ENCODE measurements around the gene MROH2A.

Gene MROH2A

GRCh38 chr2:233819884-233820773 is 42.0 kb downstream of the MROH2A start:
- DNase-seq: no peak

- DNase-seq: no peak
Observed at GRCh38 chr2:233820774-233821105, 42.6 kb downstream of the MROH2A start.

GRCh38 chr2:233821196-233821595 is 43.1 kb downstream of the MROH2A start:
- DNase-seq: no peak

DNA sequence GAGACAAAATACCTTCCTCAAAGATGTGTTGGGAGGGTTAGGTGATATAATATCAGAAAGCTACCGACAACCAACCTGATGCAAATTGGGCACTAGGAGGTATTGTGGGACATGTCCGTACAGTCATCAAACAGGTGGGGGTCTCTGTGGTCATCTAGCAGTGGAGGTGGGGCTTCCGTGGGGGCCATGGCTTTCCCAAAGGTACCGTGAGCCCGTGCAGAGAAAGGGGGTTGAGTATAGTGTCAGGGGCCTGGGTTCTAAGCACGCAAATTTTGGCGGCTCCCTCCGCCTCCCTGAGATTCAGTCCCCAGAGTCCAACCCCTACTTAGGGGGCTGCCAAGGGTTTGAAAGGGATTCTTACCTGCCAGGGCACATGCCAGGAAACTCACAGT is 43.6 kb downstream of the MROH2A start:
- no peak for DNase-seq

GRCh38 chr2:233822101-233822771 is 44.1 kb downstream of the MROH2A start:
- DNase-seq: no peak

DNA sequence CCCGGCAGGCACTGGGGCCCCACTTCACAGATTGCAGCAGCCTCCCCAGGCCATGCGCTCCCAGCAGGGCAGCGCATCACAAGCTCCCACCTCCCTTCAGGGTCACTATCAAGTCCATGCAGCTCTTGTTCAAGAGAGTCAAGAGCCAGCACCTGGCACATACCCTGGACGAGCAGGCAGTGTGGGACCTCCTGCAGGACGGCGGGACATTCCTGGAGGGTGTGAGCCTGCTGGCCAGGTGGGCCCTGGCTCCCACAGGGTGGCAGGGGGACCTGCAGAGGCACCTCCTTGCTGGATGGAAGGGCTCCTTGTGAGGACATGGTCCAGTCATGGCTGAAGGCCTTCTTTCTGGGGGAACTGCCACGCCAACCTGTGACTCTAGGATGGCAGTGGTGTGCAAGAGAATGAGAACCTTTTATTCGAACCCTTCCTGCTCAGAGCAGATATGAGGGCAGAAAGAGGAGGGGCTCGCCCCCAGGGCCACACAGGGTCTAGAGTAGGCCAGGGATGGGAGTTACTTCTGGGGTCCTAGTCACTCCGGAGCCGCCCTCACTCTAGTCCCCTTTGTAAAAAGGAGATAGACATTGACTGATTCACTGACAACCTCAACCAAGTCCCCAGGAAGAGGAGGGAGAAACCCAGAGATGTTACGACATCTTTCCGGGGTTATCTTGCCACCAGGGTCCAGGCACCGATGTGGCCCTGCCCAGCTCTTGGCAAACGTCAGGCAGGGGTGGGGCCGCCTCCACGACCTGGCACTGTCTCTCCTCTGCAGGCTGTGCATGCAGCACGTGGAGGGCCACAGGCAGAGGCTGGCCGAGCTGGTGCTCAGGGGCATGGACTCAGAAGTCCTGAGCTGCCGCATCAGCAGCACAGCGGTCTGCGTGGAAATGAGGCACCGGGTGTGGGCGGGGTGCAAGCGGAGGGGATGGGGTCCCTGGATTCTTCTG is 44.9 kb downstream of the MROH2A start:
- no peak for DNase-seq

DNA sequence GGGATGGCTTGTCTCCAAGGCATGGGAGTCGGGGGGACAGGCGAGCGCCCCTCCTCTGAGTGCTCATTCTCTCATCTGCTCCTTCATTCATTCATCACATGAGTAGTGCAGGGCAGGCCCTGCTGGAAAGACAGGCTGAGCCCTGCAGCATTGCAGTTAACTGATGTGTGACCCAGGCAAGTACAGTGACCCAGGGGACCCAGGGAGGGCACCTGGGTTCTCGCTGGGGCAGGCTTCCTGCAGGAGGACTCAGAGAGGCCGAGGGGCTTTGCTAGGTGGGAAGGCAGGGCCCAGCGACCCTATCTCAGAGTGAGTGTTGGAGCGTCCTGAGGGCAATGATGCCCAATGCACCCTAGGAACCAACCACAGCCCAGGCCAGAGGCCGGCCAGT is 45.6 kb downstream of the MROH2A start:
- no peak for DNase-seq

DNA sequence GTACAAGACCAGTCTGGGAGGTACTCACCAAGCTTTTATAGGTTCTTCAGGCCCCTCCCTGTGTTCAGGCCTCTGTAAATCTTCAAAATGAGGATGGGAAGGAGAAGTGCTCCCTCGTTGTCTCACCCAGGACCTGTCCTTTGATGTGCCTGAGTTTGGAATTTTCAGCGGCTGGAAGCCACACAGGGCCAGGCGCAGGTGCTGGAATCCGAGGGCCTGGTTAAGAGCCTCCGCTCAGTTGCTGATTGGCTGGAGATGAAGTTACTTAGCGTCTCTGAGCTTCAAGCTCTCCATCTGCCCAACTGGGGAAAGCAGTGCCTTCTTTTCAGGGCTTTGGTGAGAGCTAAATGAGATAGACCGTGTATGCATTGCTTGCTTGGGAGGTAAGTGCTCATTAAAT is 46.2 kb downstream of the MROH2A start:
- no peak for DNase-seq

DNA sequence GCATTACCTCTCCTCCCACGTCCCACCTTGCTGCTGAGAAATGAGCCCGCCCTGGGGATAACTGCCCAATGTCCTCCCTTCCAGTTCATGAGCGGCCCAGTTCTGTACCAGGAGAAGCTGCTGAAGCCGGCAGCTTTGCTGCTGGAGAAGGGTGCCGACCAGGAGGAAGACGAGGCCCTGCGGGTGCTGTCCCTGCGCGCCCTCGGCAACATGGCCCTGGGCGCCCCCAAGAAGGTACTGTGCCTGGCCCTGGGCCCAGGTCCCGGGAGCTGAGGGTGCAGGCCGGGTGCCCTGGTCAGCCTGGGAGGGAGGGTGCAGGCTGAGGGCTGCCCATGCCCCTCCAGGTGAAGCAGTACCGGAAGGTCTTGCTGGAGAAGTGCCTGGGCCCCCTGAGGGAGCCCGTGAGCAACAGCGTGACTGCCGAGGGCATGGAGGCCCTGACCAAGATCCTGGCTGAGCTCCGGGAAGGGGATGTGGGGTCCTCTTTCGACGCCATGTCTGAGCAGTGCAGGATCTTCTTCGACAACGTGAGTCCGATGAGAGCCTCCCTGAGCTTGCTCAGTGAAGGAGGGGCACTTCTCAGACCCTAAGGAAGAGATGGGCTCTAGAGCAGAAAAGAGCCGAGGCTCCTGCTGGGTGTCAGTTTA is 50.5 kb downstream of the MROH2A start:
- DNase-seq: no peak

GRCh38 chr2:233829193-233830110 is 51.3 kb downstream of the MROH2A start:
- DNase-seq: no peak

GRCh38 chr2:233830111-233830802 is 52.1 kb downstream of the MROH2A start:
- no peak for DNase-seq

GRCh38 chr2:233831011-233831721 is 53.0 kb downstream of the MROH2A start:
- no peak for DNase-seq

DNA sequence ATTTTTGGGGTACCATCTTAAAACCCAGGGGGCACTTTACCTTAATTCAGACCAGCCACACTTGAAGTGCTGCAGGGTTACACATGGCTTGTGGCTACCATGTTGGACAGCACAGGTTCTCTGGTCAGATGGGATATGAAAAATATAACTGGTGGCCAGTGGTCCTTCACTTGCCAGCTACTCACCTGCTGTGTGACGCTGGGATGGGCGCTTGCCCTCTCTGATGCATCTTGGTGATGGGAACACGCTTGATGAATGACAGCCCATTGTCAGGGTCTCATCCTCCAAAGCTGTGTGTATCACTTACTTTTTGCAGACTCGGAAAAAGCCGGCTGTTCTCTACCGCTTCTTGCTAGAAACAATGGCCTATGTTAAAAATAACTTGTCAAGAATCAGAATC is 53.7 kb downstream of the MROH2A start:
- DNase-seq: no peak

- DNase-seq: no peak
Observed at GRCh38 chr2:233832414-233832813, 54.3 kb downstream of the MROH2A start.

- DNase-seq: peak; percentile 22
Observed at GRCh38 chr2:233832869-233833311, 54.8 kb downstream of the MROH2A start.

GRCh38 chr2:233833345-233833744 is 55.2 kb downstream of the MROH2A start:
- no peak for DNase-seq

DNA sequence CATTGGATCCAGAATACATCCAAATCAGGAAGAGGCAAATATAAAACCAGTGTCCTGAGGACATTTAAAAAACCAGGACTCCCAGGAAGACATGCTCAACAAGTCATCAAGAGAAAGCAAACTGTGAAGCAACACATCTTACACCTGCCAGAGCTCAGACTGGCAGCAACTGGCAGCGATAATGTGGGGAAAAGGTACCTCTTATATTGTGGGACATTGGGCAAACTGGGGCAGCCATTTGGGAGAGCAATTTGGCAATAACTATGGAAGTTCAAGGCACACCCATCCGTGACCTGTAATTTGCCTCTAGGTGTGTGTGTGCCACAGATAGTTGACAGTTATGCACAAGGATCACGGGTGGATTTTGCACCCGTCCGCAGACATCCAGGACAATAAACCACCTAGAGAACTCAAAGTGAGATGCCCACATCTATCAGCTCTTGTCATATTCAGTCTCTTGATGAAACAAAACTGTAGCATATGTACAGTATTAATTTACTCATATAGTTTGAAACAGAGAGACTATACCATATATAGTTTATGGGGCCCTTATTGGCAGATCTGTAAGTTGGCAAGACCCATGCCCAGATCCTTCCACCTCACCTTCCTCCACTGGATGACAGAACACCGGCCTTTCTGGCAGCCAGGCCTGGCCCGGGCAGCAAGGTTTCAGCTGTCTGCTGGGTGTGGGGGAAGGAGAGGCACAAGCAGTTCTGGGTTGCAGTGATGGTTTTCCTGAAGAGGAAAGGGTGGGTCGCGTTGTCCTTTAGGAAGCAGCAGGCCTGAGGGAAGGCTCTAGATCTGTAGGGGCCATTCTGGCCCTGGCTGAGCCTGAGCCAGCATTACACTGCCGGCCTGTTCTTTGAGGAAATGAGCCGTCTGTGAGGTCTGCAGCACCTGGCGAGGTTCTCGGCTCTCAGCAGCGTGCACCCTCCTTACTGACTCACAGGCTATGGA is 57.4 kb downstream of the MROH2A start:
- no peak for DNase-seq

DNA sequence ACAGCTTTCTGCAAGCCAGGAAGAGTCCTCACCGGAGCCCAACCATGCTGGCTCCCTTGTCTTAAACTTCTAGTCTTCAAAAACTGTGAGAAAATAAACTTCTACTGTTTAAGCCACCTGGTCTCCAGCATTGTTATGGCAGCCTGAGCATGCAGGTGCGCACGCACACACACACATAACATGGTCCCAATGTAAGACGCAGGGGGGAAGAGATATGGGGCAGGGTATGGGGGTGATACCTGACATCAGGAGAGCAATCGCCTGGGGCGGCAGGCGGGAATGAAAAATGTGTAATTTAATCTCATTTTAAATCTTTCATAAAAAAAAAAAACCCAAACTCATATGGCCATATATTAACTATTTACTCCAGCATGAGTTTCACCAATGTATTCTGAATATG is 58.2 kb downstream of the MROH2A start:
- DNase-seq: no peak

GRCh38 chr2:233837694-233838229 is 59.6 kb downstream of the MROH2A start:
- DNase-seq: no peak

Data from HCEC 1CT (cell line).